GM23248 (cell line): ENCODE results near the gene CENPX. TPM values are rescaled to one million over a fixed set of nuclear protein-coding genes. Genes with fewer than 3 reads are reported as not detected.

Source experiments
- DNase-seq: peaks from one replicate; pipeline ENCODE4 v3.0.0-alpha.2; 2015
- H2AFZ ChIP-seq: fragments of 200-600 bp; sonication (generic); 2 replicates; pipeline ENCODE4 v1.6.1; 2016; ENCODE audit warnings: antibody characterized with exemption
- H3F3A ChIP-seq: fragments of 200-600 bp; sonication (generic); 2 replicates; pipeline ENCODE4 v1.6.1; 2016; ENCODE audit warnings: mild to moderate bottlenecking, antibody characterized with exemption, mixed run types; ENCODE audit not compliant: insufficient read depth
- H3K27ac ChIP-seq: fragments of 200-600 bp; sonication (generic); 2 replicates; pipeline ENCODE4 v1.5.1; 2016; ENCODE audit warnings: mild to moderate bottlenecking
- H3K27me3 ChIP-seq: fragments of 200-600 bp; sonication (generic); replicated peaks from 2 replicates; pipeline ENCODE4 v1.6.1; 2016; ENCODE audit warnings: mild to moderate bottlenecking; ENCODE audit not compliant: insufficient read depth
- H3K36me3 ChIP-seq: fragments of 200-600 bp; sonication (generic); 2 replicates; pipeline ENCODE4 v1.6.1; 2016; ENCODE audit warnings: low read depth, mild to moderate bottlenecking
- H3K4me1 ChIP-seq: fragments of 200-600 bp; sonication (generic); 2 replicates; pipeline ENCODE4 v1.6.1; 2016; ENCODE audit warnings: mild to moderate bottlenecking; ENCODE audit not compliant: insufficient read depth
- H3K4me2 ChIP-seq: fragments of 200-600 bp; sonication (generic); one replicate; pipeline ENCODE4 v1.6.1; 2016; ENCODE audit warnings: mild to moderate bottlenecking; ENCODE audit not compliant: unreplicated experiment
- H3K4me3 ChIP-seq: fragments of 200-600 bp; sonication (generic); 2 replicates; pipeline ENCODE4 v1.5.1; 2016; ENCODE audit warnings: mild to moderate bottlenecking
- H3K79me2 ChIP-seq: fragments of 200-600 bp; sonication (generic); 2 replicates; pipeline ENCODE4 v1.6.1; 2016; ENCODE audit warnings: mild to moderate bottlenecking; ENCODE audit not compliant: insufficient read depth
- H3K9ac ChIP-seq: fragments of 200-600 bp; sonication (generic); 2 replicates; pipeline ENCODE4 v1.6.1; 2016; ENCODE audit warnings: mild to moderate bottlenecking
- H3K9me2 ChIP-seq: fragments of 200-600 bp; sonication (generic); 2 replicates; pipeline ENCODE4 v1.6.1; 2016; ENCODE audit warnings: mixed run types, mild to moderate bottlenecking, moderate library complexity; ENCODE audit not compliant: insufficient read depth
- H3K9me3 ChIP-seq: fragments of 200-600 bp; sonication (generic); one replicate; pipeline ENCODE4 v1.6.1; 2017; ENCODE audit warnings: low read depth
- H4K20me1 ChIP-seq: fragments of 200-600 bp; sonication (generic); 2 replicates; pipeline ENCODE4 v1.6.0; 2016; ENCODE audit not compliant: insufficient read depth
- EZH2 ChIP-seq: fragments of 200-600 bp; sonication (generic); IDR thresholded peaks from 2 replicates; pipeline ENCODE4 v1.6.1; 2018; ENCODE audit warnings: antibody characterized with exemption, mild to moderate bottlenecking; ENCODE audit not compliant: insufficient read depth, poor library complexity, severe bottlenecking
- EZH2phosphoT487 ChIP-seq: fragments of 200-600 bp; sonication (generic); IDR thresholded peaks from 2 replicates; pipeline ENCODE4 v1.6.1; 2018; ENCODE audit warnings: antibody characterized with exemption, moderate library complexity, mild to moderate bottlenecking, low read depth; ENCODE audit not compliant: insufficient read depth
- WGBS, 2 experiments: methylation state at CpG; one replicate each; pipeline ENCODE4 v1.1.6; 2015 to 2017; ENCODE audit warnings: low lambda C conversion rate in 2 of 2, low coverage in 1 of 2; ENCODE audit errors: missing lambda C conversion rate in 2 of 2; 5-methylcytosine and 5-hydroxymethylcytosine counted together
- in situ Hi-C: fragments of 300-500 bp; cut with MboI; formaldehyde crosslinking; loops from 2 replicates; pipeline ENCODE4 v1.15.0; 2020
- polyA plus RNA-seq: library from polyadenylated mRNA; unstranded; fragments of >200 nt; fragmentation: Nextera tagmentation; extraction: Ambion mirVana; gene quantifications from 2 replicates; pipeline ENCODE4 v1.2.1, GENCODE V29; 2016
- total RNA-seq: library from RNA; depleted of rRNA; stranded (reverse); fragments of >200 nt; shearing (Covaris generic); gene quantifications from 2 replicates; pipeline ENCODE4 v1.2.3, GENCODE V29; 2014

CENPX gene
- total and polyA plus RNA-seq, 2 experiments from 2014 or later: 43.9 to 68.6 TPM

- in situ Hi-C loops: no loop called here
- no peak for DNase-seq
- H3K4me1 ChIP-seq: peaks cover 17% of the 10 kb centered on the region
Observed at GRCh38 chr17:82008941-82009405, 13.7 kb downstream of the CENPX start.

GRCh38 chr17:82008258-82008940 is 14.3 kb downstream of the CENPX start:
- 86 to 93% methylated on average over 13 to 25 of the region's 26 CpGs for WGBS, 2 experiments
- Histone ChIP-seq H3K27ac (no peak overlapping the region), H3K4me3 (no peak overlapping the region), H3K79me2 (no peaks in the 10 kb centered on the region), H3K9ac (no peak overlapping the region), H2AFZ (no peak overlapping the region), H3K4me2 (no peak overlapping the region), H3F3A (no peaks in the 10 kb centered on the region; the same call in 1 of the 2 replicates), H4K20me1 (no peaks in the 10 kb centered on the region), H3K9me2 (no peaks in the 10 kb centered on the region), H3K36me3 (no peaks in the 10 kb centered on the region), H3K4me1 (peaks cover 20% of the 10 kb centered on the region), H3K9me3 (no peaks in the 10 kb centered on the region), H3K27me3 (no peaks in the 10 kb centered on the region)
- TF ChIP-seq EZH2phosphoT487 (no peak), EZH2 (no peak)
- DNase-seq: no peak
- in situ Hi-C loops: no loop called here

More at GRCh38 chr17:82008941-82009405, 13.7 kb downstream of the CENPX start:
- H3F3A ChIP-seq: no peaks in the 10 kb centered on the region
- H3K36me3 ChIP-seq: no peaks in the 10 kb centered on the region
- no peaks in the 10 kb centered on the region for H3K9me2 ChIP-seq
- H3K9me3 ChIP-seq: no peaks in the 10 kb centered on the region
- WGBS, 2 experiments: 95% methylated on average over 26 to 27 of the region's 28 CpGs
- H3K4me2 ChIP-seq: no peak overlapping the region
- H2AFZ ChIP-seq: no peak overlapping the region
- H4K20me1 ChIP-seq: no peaks in the 10 kb centered on the region
- H3K27me3 ChIP-seq: no peaks in the 10 kb centered on the region
- H3K79me2 ChIP-seq: no peaks in the 10 kb centered on the region
- H3K9ac ChIP-seq: no peak overlapping the region
- no peak overlapping the region for H3K27ac ChIP-seq
- TF ChIP-seq EZH2: no peak
- no peak for TF ChIP-seq EZH2phosphoT487
- H3K4me3 ChIP-seq: no peak overlapping the region

DNA sequence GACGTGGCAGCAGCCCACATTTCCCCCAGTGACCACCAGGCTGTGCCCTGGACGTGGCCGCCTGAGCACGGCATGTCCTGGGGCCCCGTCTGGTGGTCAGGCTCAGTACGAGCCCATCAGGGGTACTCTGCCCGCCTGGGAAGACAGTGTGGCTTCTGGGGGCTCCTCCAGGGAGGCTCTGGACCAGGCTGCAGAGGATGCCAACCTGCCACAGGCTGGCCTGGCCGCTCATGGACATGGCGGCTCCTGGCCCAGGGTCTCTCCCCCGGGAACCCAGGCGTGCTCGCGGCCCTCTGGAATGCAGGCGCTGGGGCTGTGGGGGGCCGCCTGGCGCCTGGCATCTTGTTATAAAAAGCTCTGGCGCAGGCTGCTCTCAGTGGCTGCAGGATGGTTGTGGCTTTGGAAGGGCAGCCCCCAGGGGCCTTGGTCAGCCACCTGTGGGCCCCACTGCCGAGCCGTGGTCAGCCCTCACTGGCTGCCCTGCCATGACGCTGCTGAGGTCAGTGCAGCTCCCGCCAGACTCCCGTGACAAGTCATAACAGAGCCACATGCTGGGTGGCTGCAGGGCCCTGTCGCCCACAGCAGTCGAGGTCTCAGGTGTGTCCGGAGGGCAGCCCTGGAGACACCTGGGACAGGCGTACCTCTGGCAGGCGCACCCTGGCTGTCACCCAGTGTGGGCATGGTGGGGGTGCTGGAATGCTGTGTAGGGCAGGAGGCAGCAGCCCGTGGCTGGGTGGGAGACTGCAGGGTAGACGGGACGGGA is 15.0 kb downstream of the CENPX start:
- Histone ChIP-seq H3K4me2 (no peak overlapping the region), H3K36me3 (no peaks in the 10 kb centered on the region), H3K79me2 (no peaks in the 10 kb centered on the region), H3K9me2 (no peaks in the 10 kb centered on the region), H3K27ac (no peak overlapping the region), H3K4me1 (peaks cover 27% of the 10 kb centered on the region), H3K4me3 (no peak overlapping the region), H2AFZ (no peak overlapping the region), H3K9me3 (no peaks in the 10 kb centered on the region), H3F3A (peaks cover 4% of the 10 kb centered on the region), H3K27me3 (no peaks in the 10 kb centered on the region), H3K9ac (no peak overlapping the region), H4K20me1 (no peaks in the 10 kb centered on the region)
- TF ChIP-seq EZH2phosphoT487: no peak
- no peak for TF ChIP-seq EZH2
- WGBS, 2 experiments: 93 to 94% methylated on average over 30 of the region's 30 CpGs
- no peak for DNase-seq
- in situ Hi-C loops: no loop called here

- DNase-seq: no peak
- no peaks in the 10 kb centered on the region for H3K36me3 ChIP-seq
- H3K4me2 ChIP-seq: no peak overlapping the region
- no peaks in the 10 kb centered on the region for H3K9me3 ChIP-seq
- TF ChIP-seq EZH2 (no peak), EZH2phosphoT487 (no peak)
- no peak overlapping the region for H3K4me3 ChIP-seq
- no peak overlapping the region for H2AFZ ChIP-seq
- no peaks in the 10 kb centered on the region for H3K27me3 ChIP-seq
- WGBS, 2 experiments: 73 to 80% methylated on average over 6 of the region's 6 CpGs
- no peaks in the 10 kb centered on the region for H3K9me2 ChIP-seq
- peaks cover 8% of the 10 kb centered on the region for H3F3A ChIP-seq
- H3K27ac ChIP-seq: no peak overlapping the region
- no peaks in the 10 kb centered on the region for H3K79me2 ChIP-seq
- peaks cover 27% of the 10 kb centered on the region for H3K4me1 ChIP-seq
- in situ Hi-C loops: no loop called here
- no peaks in the 10 kb centered on the region for H4K20me1 ChIP-seq
- no peak overlapping the region for H3K9ac ChIP-seq
Observed at GRCh38 chr17:82007228-82007494, 15.5 kb downstream of the CENPX start.
